Left cardiac atrium (tissue), 4 donors: Measurements from ENCODE around the gene SSH2. TPM values are rescaled to one million over a fixed set of nuclear protein-coding genes. Genes with fewer than 3 reads are reported as not detected.
"Not testable (repeated sequence)": the region's sequence is repeated elsewhere in the genome, so short reads cannot be mapped to it uniquely, and the experiment has no call there.

Source experiments
- ATAC-seq, 2 donors: fragments of 200-7000 bp; cut with Tn5 transposase; one replicate each; pipeline ENCODE4 v1.9.1; 2020; ENCODE audit warnings: mild to moderate bottlenecking in 2 of 2, moderate library complexity in 2 of 2
- DNase-seq: peaks from one replicate; pipeline ENCODE4 v3.0.0-alpha.2; 2020
- intact Hi-C, 2 donors: fragments of 100-400 bp; cut with DNase I; formaldehyde crosslinking; loops; one replicate each; pipeline versions ENCODE4 v1.14.1 to v1.15.1; 2022 to 2023
- total RNA-seq, 2 donors: library from RNA; stranded (reverse); fragmentation: NEBNext Ultra II Directional; extraction: Animal tissue kit (Norgen Biotek cat#: 25700); gene quantifications; one replicate each; pipeline ENCODE4 v1.2.1, GENCODE V29; 2021
- donor health status: DM: no; HTN: yes; CAD: no.
- donor health status: DM: no; HTN: yes; CAD: no; lungs with severe emphysema.
- donor health status: DM: yes; HTN: yes; CAD: no.
- donor health status: Dilated cardiomyopathy.

Gene SSH2
- total RNA-seq, 2 donors from 2014 or later, result 33.0 to 41.3 TPM

DNA sequence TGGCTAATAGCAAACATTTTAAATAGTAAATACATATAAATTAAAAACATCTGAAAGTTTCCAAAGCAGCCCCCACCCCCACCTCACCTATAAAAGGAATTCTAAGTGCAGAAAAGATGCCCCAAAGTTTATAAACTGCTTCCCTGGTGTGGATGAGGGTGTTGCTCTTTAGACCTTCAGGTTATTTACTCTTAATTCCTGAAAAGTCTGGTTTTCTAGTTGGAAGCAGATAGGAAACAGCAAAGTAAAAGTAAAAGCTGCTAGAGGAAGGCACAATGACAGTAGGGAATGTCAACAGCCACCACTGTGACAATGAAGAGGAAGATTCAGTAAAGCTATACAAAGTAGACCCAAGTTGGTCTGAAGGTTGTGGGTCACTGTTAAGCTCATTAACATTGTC is 37.8 kb downstream of the SSH2 start:
- no peak for ATAC-seq
- intact Hi-C loops, result no loop called here

DNA sequence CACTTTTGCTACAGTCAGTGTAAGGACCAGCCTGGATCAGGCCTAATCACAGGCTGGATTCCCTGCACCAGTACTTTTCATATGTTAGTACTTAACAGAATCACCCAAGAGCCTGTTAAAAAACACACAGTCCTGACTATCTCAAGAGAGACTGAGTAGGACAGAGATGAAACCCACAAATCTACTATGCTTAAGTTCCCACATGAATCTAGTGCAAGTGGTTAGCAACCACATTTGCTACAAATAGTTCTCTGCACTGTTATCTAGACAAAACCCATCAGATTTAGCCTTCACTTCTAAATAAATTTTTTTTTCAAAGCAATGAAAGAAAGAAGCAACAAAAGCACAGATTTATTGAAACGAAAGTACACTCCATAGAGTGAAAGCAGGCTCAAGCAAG is 38.9 kb downstream of the SSH2 start:
- ATAC-seq (no peak), DNase-seq (no peak)
- intact Hi-C loops, result no loop called here

More for the DNA sequence above, 37.8 kb downstream of the SSH2 start:
- no peak for DNase-seq

GRCh38 chr17:29885031-29885640 is 44.9 kb downstream of the SSH2 start:
- intact Hi-C loops, result no loop called here
- ATAC-seq, result no peak
- no peak for DNase-seq

- no peak for ATAC-seq
- intact Hi-C loops, result no loop called here
- DNase-seq, result no peak
Observed at GRCh38 chr17:29883497-29883896, 46.5 kb downstream of the SSH2 start.

DNA sequence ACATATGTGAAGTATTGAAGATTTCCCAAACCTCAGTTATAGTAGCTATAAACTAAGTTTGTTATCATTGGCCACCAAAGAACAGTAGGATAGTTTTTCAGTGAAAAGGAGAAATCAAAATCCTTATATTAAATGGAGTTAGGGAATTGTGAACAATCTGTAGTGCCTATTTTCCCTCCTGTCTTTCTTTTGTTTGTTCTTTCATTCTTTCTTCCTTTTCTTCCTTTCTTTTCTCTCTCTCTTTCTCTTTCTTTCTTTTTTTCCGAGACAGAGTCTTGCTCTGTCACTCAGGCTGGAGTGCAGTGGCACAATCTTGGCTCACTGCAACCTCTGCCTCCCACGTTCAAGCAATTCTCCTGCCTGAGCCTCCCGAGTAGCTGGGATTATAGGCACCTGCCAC is 48.8 kb downstream of the SSH2 start:
- ATAC-seq (no peak), DNase-seq (no peak)
- intact Hi-C loops, result no loop called here

DNA sequence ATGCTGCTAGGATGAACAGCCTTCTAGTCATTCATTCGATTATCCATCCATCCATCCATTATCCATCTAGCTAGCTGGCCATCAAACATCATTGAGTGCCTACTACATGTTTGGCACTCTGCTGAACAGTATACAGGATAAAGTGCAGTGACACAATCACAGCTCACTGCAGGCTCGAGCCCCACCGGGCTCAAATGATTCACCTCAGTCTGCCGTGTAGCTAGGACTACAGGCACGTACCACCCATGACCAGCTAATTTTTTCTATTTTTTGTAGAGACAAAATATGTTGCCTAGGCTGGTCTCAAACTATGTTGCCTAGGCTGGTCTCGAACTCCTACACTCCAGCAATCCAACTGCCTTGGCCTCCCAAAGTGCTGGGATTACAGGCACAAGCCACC is 50.0 kb downstream of the SSH2 start:
- ATAC-seq, result no peak
- DNase-seq, result no peak
- intact Hi-C loops, result no loop called here

DNA sequence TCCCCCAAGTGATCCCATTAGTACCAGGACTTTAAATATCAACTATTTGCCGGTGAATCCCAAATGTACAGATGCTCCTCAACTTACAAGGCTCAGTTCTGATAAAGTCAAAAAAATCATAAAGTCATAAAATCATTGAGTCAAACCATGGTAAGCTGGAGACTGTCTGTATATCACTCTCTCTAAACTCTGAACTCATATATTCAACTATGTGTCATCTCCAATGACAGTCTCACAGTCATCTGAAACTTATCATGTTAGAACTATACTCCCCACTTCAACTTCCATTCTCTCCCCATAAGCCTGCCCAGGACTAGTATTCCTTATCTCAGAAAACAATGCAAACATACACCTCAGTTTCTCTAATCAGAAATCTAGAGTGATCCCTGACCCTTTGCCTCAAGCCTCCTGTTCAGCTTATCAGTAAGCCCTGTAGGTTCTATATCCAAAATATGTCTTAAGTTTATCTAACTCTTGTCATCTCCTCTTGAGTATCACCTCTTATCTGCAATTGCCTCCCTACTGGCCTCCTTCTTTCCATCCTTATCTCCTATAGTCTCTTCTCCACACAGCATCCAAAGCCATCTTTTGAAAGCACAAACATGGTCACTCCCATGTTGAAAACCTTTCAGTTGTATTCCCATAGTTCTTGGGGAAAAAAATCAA is 55.0 kb downstream of the SSH2 start:
- ATAC-seq (no peak), DNase-seq (no peak)
- intact Hi-C loops, result no loop called here

- DNase-seq, intact Hi-C loops, ATAC-seq: not testable (repeated sequence)
Observed at GRCh38 chr17:29874358-29874757, 55.7 kb downstream of the SSH2 start.

- no peak for DNase-seq
- intact Hi-C loops, result no loop called here
- ATAC-seq, result no peak
Observed at GRCh38 chr17:29873476-29873875, 56.6 kb downstream of the SSH2 start.

- DNase-seq (no peak), ATAC-seq (no peak)
- intact Hi-C loops, result no loop called here
Observed at GRCh38 chr17:29870836-29871465, 59.1 kb downstream of the SSH2 start.

- no peak for DNase-seq
- ATAC-seq, result no peak
- intact Hi-C loops, result no loop called here
Observed at GRCh38 chr17:29867643-29868181, 62.3 kb downstream of the SSH2 start.

DNA sequence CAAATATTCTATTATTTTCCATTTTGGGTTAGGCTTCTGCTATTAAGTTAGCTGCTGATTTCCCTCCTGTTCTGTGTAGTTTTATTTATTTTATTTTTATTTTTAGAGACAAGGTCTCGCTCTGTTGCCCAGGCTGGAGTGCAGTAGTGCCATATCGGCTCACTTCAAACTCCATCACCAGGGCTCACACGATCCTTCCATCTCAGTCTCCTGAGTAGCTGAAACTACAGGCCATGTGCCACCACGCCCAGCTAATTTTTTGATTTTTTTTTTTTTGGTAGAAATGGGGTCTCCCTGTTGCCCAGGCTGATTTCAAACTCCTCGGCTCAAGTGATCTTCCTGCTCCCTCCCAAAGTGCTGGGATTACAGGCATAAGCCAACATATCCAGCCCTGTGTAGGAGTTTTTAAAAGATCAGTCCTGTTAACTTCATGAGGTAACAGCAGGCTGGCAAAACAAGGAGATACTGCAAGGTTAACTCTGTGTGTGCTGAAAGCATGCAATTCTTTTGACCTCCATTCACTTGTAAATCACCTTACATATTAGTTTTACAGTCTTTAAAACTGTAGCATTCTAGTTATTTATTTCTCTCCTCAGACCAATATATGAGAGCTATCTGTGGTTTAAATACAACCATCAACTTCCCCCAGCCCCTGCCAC is 63.2 kb downstream of the SSH2 start:
- intact Hi-C loops, result no loop called here
- DNase-seq, result no peak
- ATAC-seq, result no peak

DNA sequence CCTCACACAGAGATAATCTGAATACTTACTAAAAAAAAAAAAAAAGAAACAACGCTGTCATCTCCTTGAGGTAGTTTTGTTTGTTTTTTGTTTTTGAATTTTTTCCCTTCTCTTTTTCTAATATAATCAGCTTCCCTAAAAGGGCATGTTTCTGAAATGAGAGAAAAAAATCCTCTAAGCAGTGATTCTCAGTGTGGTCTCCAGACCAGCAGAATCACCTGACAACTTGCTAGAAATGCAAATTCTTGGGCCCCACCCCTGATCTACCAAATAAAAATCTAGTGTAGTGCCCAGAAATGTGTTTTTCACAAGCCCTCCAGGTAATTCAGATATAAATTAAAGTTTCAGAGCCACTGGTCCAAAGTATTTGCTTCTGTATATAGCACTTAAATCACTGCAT is 65.4 kb downstream of the SSH2 start:
- no peak for ATAC-seq
- intact Hi-C loops, result no loop called here
- DNase-seq, result no peak

DNA sequence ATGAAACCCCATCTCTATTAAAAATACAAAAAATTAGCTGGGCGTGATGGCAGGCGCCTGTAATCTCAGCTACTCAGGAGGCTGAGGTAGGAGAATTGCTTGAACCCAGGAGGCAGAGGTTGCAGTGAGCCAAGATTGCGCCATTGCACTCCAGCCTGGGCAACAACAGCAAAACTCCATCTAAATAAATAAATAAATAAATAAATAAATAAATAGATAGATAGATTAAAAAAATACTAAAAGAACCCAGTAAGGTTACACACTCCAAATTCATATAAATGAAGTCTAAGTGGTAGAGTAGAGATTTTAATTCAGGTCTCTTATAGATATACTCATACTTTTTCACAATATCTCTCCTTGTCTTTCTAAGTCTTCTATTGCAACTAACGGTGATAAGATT is 65.9 kb downstream of the SSH2 start:
- DNase-seq, ATAC-seq, intact Hi-C loops: not testable (repeated sequence)

DNA sequence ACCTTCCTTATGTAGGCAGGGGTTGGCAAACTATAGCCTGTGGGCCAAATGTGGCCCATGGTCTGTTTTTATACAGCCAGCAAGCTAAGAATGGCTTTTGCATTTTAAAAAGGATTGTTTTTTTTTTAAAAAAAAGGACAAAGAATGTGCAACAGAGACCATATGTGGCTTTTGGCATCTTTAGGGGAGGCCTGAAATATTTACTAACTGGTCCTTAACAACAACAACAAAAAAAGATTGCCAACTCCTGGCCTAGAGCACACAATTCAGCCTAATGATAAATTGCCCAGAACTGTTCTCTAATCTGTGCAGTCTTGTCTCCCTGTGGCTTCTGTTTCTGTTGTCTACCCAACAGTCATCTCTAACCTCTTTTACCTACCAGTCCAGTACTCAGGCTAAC is 67.1 kb downstream of the SSH2 start:
- intact Hi-C loops, result no loop called here

GRCh38 chr17:29862127-29862526 is 67.9 kb downstream of the SSH2 start:
- intact Hi-C loops, result no loop called here
- DNase-seq (no peak), ATAC-seq (no peak)

More for the DNA sequence above, 67.1 kb downstream of the SSH2 start:
- DNase-seq, result no peak
- ATAC-seq, result no peak

- DNase-seq, intact Hi-C loops, ATAC-seq: not testable (repeated sequence)
Observed at GRCh38 chr17:29859445-29859844, 70.6 kb downstream of the SSH2 start.

- intact Hi-C loops, result no loop called here
- ATAC-seq (no peak), DNase-seq (no peak)
Observed at GRCh38 chr17:29857823-29858222, 72.2 kb downstream of the SSH2 start.

GRCh38 chr17:29857105-29857504 is 72.9 kb downstream of the SSH2 start:
- ATAC-seq, intact Hi-C loops, DNase-seq: not testable (repeated sequence)

DNA sequence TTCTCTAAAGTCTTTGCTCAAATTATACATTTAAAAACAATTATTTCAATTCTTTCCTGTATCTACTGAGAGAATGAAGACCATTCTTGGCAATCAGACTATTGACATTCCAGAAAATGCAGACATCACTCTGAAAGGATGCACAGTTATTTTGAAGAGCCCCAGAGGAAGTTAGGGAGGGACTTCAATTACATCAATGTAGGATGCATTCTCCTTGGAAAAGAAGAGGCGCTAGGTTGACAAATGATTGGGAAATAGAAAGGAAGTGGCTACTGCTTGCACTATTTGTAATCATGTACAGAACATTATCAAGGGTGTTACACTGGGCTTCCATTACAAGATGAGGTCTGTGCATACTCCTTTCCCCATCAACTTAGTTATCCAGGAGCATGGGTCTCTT is 74.3 kb downstream of the SSH2 start:
- ATAC-seq (no peak), DNase-seq (no peak)
- intact Hi-C loops, result no loop called here
